Smooth muscle cell (in vitro differentiated cells): ENCODE results near the gene C16orf89. TPM values are rescaled to one million over a fixed set of nuclear protein-coding genes. Genes with fewer than 3 reads are reported as not detected.

Experiments used
- DNase-seq: peaks from one replicate; lab custom pipeline; 2025; ENCODE audit not compliant: unreplicated experiment; lab: John Stamatoyannopoulos, UW
- H2AFZ ChIP-seq: fragments of 200-600 bp; sonication (generic); 2 replicates; pipeline ENCODE4 v1.6.0; 2016; ENCODE audit warnings: antibody characterized with exemption, low read depth, mild to moderate bottlenecking
- H3F3A ChIP-seq: fragments of 200-600 bp; sonication (generic); 2 replicates; pipeline ENCODE4 v1.6.0; 2017; ENCODE audit warnings: antibody characterized with exemption, low read depth
- H3K27ac ChIP-seq: fragments of 200-600 bp; sonication (generic); 2 replicates; pipeline ENCODE4 v1.5.1; 2016; ENCODE audit warnings: low read depth, mild to moderate bottlenecking
- H3K27me3 ChIP-seq: fragments of 200-600 bp; sonication (generic); 2 replicates; pipeline ENCODE4 v1.6.1; 2016; ENCODE audit warnings: low read depth, mild to moderate bottlenecking
- H3K36me3 ChIP-seq: fragments of 200-600 bp; sonication (generic); 2 replicates; pipeline ENCODE4 v1.5.1; 2016; ENCODE audit warnings: low read depth
- H3K4me1 ChIP-seq: fragments of 200-600 bp; sonication (generic); 2 replicates; pipeline ENCODE4 v1.5.1; 2016; ENCODE audit warnings: low read depth
- H3K4me2 ChIP-seq: fragments of 200-600 bp; sonication (generic); 2 replicates; pipeline ENCODE4 v1.6.0; 2016; ENCODE audit warnings: mild to moderate bottlenecking
- H3K4me3 ChIP-seq: fragments of 200-600 bp; sonication (generic); 2 replicates; pipeline ENCODE4 v1.5.1; 2016; ENCODE audit warnings: mild to moderate bottlenecking
- H3K79me2 ChIP-seq: fragments of 200-600 bp; sonication (generic); 2 replicates; pipeline ENCODE4 v1.6.0; 2016; ENCODE audit warnings: low read depth, mild to moderate bottlenecking
- H3K9ac ChIP-seq: fragments of 200-600 bp; sonication (generic); 2 replicates; pipeline ENCODE4 v1.6.0; 2016; ENCODE audit warnings: low read depth
- H3K9me3 ChIP-seq: fragments of 200-600 bp; sonication (generic); replicated peaks from 2 replicates; pipeline ENCODE4 v1.5.1; 2016; ENCODE audit warnings: low read depth
- H4K20me1 ChIP-seq: fragments of 200-600 bp; sonication (generic); 2 replicates; pipeline ENCODE4 v1.6.0; 2016; ENCODE audit warnings: low read depth
- CTCF ChIP-seq: fragments of 200-600 bp; sonication (generic); IDR thresholded peaks from 2 replicates; pipeline ENCODE4 v1.5.1; 2017; ENCODE audit warnings: borderline replicate concordance, mild to moderate bottlenecking, antibody characterized with exemption; ENCODE audit not compliant: insufficient read depth, poor library complexity, severe bottlenecking
- WGBS: methylation state at CpG from one replicate; pipeline ENCODE4 v1.1.7; 2016; ENCODE audit warnings: low lambda C conversion rate; 5-methylcytosine and 5-hydroxymethylcytosine counted together
- polyA plus RNA-seq: library from polyadenylated mRNA; unstranded; fragments of >200 nt; fragmentation: Nextera tagmentation; extraction: Ambion mirVana; gene quantifications from 2 replicates; pipeline ENCODE4 v1.2.1, GENCODE V29; 2016
- total RNA-seq: library from RNA; depleted of rRNA; stranded (reverse); fragments of >200 nt; gene quantifications from 2 replicates; pipeline ENCODE4 v1.2.3, GENCODE V29; 2014

Gene C16orf89
- total and polyA plus RNA-seq, 2 experiments from 2014 or later, result not detected

DNA sequence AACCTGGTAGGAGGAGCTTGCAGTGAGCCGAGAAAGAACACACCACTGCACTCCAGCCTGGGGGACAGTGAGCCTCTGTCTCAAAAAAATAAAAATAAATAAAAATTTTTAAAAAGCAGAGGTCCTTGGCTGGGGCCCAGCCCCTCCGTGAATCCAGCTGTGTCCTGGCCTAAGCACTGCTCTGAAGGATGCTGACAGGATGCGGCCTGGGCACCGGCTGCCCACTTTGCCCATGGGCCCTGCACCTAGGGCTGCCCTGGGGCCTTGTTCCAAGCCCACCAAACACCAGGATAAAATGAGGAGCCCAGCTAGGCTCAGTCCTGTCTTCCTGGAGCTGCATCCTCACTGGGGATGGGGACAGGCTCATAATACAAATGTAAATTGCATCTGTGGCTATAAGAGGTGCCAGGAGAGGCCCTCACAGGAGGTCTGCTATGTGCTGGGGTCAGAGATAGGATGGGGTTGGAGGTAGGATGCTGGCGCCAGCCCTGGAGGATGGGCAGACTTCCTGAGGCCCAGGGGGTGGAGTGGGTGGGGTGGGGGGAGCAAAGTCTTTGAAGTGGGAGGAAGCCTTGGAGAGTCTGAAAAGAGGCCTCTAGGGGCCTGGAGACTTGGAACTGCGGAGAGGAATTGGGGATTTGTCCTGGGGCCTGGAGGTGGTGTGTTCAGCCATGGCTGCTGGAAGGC lies 6.2 kb downstream of the C16orf89 start:
- no peak for DNase-seq
- Histone ChIP-seq H3K36me3 (no peaks in the 10 kb centered on the region), H4K20me1 (no peaks in the 10 kb centered on the region), H3K4me3 (no peak overlapping the region), H3K27me3 (no peaks in the 10 kb centered on the region), H3K27ac (no peak overlapping the region), H3K9ac (no peak overlapping the region), H3K4me2 (no peak overlapping the region), H3K9me3 (no peaks in the 10 kb centered on the region), H3K4me1 (peaks cover 9% of the 10 kb centered on the region), H3K79me2 (no peaks in the 10 kb centered on the region), H3F3A (no peaks in the 10 kb centered on the region), H2AFZ (no peak overlapping the region)
- 75% methylated on average over 6 of the region's 6 CpGs for WGBS
- TF ChIP-seq CTCF, result no peak

DNA sequence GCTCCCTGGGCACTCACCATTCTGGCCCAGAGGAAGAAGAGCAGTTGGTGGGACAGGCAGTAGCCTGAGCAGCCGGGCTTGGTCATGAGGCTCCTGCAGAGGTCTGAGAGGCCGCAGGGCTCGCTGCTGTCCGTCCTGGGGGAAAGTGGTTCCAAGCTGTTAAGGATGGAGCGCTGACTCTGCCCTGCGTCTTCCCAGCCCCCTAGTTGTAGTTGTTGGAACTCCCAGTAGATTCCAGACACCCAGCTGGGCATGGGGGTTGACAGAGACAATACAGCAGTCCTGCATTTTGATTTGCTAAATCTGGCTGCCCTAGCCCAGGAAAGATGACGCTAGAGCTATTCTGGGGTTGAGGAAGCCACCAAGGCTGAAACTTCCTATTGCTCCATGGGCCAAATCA lies 7.3 kb downstream of the C16orf89 start:
- Histone ChIP-seq H3F3A (no peaks in the 10 kb centered on the region), H3K36me3 (no peaks in the 10 kb centered on the region), H2AFZ (no peak overlapping the region), H3K79me2 (no peaks in the 10 kb centered on the region), H3K4me2 (no peak overlapping the region), H3K27me3 (no peaks in the 10 kb centered on the region), H3K9me3 (no peaks in the 10 kb centered on the region), H4K20me1 (no peaks in the 10 kb centered on the region), H3K9ac (no peak overlapping the region), H3K4me3 (no peak overlapping the region), H3K4me1 (peaks cover 9% of the 10 kb centered on the region), H3K27ac (no peak overlapping the region)
- WGBS, result 12% methylated on average over 7 of the region's 7 CpGs
- no peak for DNase-seq
- peak; percentile 17 for TF ChIP-seq CTCF

DNA sequence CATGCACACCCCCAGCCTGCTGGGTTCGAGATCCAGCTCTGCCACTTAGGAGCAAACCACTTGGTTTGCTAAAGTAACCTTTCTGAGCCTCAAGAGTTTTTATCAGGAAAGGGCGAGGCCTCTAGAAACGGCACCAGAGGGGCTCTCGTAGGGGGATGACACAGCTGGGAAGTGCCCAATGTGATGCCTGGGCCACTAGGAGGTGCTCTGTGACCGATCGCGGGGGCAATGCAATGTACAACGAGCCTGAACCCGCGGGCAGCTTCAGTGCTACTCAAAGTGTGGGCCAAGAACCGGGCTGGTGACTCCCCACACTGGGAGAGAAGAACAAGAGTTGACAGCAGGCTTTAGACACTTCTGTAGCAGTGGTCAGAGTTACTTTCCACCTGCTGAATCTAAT lies 9.4 kb downstream of the C16orf89 start:
- 25% methylated on average over 11 of the region's 11 CpGs for WGBS
- no peak overlapping the region for H3K9ac ChIP-seq
- H3K27ac ChIP-seq, result no peak overlapping the region
- TF ChIP-seq CTCF, result peak; percentile 30
- no peak overlapping the region for H2AFZ ChIP-seq
- peaks cover 9% of the 10 kb centered on the region for H3K4me1 ChIP-seq
- H3K79me2 ChIP-seq, result no peaks in the 10 kb centered on the region
- DNase-seq, result no peak
- no peaks in the 10 kb centered on the region for H4K20me1 ChIP-seq
- no peak overlapping the region for H3K4me3 ChIP-seq
- no peaks in the 10 kb centered on the region for H3F3A ChIP-seq
- H3K9me3 ChIP-seq, result no peaks in the 10 kb centered on the region
- no peaks in the 10 kb centered on the region for H3K36me3 ChIP-seq
- H3K27me3 ChIP-seq, result no peaks in the 10 kb centered on the region
- H3K4me2 ChIP-seq, result no peak overlapping the region
